Cardiac muscle cell (in vitro differentiated cells and primary cell): Measurements from ENCODE around the gene BAIAP2. TPM values are rescaled to one million over a fixed set of nuclear protein-coding genes. Genes with fewer than 3 reads are reported as not detected.

Experiments
- DNase-seq, 2 donors: peaks; one replicate each; pipeline versions ENCODE4 v3.0.0 to v3.0.0-alpha.2; 2010 to 2017; ENCODE audit warnings: low read depth in 1 of 2, low spot score in 1 of 2
- H3K27ac ChIP-seq: fragments of 200-600 bp; sonication (generic); 2 replicates; pipeline ENCODE4 v1.5.1; 2016
- H3K27me3 ChIP-seq: fragments of 200-600 bp; sonication (generic); 2 replicates; pipeline ENCODE4 v1.6.0; 2016; ENCODE audit warnings: control low read depth
- H3K36me3 ChIP-seq: fragments of 200-600 bp; sonication (generic); 2 replicates; pipeline ENCODE4 v1.5.1; 2016; ENCODE audit warnings: control low read depth
- H3K4me1 ChIP-seq: fragments of 200-600 bp; sonication (generic); 2 replicates; pipeline ENCODE4 v1.8.1; 2017; ENCODE audit warnings: low read depth, mild to moderate bottlenecking, mixed run types
- H3K4me3 ChIP-seq: fragments of 200-600 bp; sonication (generic); 2 replicates; pipeline ENCODE4 v1.5.1; 2016; ENCODE audit warnings: mild to moderate bottlenecking
- H3K9me3 ChIP-seq: fragments of 200-600 bp; sonication (generic); 2 replicates; pipeline ENCODE4 v1.5.1; 2017; ENCODE audit warnings: low read depth, mild to moderate bottlenecking, control low read depth
- polyA plus RNA-seq: library from polyadenylated mRNA; unstranded; fragments of >200 nt; fragmentation: Nextera tagmentation; extraction: Ambion mirVana; gene quantifications from 2 replicates; pipeline ENCODE4 v1.2.1, GENCODE V29; 2016
- total RNA-seq: library from RNA; depleted of rRNA; stranded (reverse); fragments of >200 nt; gene quantifications from 2 replicates; pipeline ENCODE4 v1.2.3, GENCODE V29; 2016
- TF ChIP-seq, protein P1 (sequence below): IDR thresholded peaks from 2 replicates; pipeline ENCODE4 v1.5.1; 2012; ENCODE audit warnings: low read depth, mild to moderate bottlenecking, low read length

BAIAP2 gene
- total and polyA plus RNA-seq, 2 experiments from 2014 or later, result 22.5 to 24.9 TPM

DNA sequence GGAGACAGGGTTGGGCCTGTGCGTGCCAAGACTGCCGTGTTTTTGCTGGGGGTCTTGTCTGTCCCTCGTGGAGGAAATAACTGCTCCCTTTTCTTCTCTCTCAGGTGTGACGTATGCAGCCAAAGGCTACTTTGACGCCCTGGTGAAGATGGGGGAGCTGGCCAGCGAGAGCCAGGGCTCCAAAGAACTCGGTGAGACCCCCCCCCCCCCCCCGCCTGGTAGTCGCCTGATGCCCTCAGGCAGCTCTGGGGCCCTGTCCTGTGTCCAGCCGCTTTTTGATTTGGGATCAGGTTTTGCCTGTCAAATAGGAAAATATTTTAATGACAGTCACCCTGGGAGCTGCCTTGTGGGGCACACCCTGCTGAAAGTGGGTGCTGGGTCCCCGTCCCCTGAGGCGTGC, 22.8 kb downstream of the BAIAP2 start:
- DNase-seq, result no peak
- Histone ChIP-seq H3K27ac (peak overlapping the region; percentile 75), H3K4me3 (no peak overlapping the region), H3K27me3 (no peaks in the 10 kb centered on the region), H3K4me1 (peaks cover 12% of the 10 kb centered on the region), H3K36me3 (no peaks in the 10 kb centered on the region), H3K9me3 (no peaks in the 10 kb centered on the region)
- TF ChIP-seq, protein P1, sequence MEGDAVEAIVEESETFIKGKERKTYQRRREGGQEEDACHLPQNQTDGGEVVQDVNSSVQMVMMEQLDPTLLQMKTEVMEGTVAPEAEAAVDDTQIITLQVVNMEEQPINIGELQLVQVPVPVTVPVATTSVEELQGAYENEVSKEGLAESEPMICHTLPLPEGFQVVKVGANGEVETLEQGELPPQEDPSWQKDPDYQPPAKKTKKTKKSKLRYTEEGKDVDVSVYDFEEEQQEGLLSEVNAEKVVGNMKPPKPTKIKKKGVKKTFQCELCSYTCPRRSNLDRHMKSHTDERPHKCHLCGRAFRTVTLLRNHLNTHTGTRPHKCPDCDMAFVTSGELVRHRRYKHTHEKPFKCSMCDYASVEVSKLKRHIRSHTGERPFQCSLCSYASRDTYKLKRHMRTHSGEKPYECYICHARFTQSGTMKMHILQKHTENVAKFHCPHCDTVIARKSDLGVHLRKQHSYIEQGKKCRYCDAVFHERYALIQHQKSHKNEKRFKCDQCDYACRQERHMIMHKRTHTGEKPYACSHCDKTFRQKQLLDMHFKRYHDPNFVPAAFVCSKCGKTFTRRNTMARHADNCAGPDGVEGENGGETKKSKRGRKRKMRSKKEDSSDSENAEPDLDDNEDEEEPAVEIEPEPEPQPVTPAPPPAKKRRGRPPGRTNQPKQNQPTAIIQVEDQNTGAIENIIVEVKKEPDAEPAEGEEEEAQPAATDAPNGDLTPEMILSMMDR, result no peak

DNA sequence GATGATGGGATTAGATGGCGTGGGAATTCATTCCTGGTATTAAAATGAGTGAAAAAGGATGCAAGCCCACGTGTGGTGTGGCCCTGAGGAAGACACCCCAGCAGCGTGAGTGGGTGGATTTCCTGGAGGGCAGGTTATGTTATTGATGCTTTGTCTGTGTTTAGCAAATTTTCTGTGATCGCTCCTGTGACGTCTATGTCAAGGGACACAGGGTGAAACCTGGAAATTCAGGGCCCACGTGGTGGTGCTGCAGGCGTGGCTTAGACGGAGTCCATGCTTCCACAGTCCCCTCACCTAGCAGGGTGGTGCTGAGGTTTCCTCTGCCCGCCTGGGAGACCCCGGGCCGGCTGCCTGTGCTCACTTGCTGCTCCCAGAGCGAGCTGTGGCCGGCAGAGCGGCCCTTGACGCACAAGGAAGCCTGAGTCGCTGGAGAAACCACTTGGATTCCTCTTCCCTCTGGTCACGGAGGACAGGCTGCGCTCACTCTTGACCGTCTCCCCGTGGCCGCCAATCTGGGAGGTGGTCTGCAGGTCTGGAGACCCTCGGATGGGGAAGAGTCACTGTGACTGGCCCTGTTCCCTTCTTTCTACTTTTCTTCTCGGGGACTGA, 23.4 kb downstream of the BAIAP2 start:
- Histone ChIP-seq H3K36me3 (no peaks in the 10 kb centered on the region), H3K27ac (no peak overlapping the region), H3K4me1 (peaks cover 12% of the 10 kb centered on the region), H3K9me3 (no peaks in the 10 kb centered on the region), H3K4me3 (no peak overlapping the region), H3K27me3 (no peaks in the 10 kb centered on the region)
- TF ChIP-seq, protein P1, result no peak
- no peak for DNase-seq

DNA sequence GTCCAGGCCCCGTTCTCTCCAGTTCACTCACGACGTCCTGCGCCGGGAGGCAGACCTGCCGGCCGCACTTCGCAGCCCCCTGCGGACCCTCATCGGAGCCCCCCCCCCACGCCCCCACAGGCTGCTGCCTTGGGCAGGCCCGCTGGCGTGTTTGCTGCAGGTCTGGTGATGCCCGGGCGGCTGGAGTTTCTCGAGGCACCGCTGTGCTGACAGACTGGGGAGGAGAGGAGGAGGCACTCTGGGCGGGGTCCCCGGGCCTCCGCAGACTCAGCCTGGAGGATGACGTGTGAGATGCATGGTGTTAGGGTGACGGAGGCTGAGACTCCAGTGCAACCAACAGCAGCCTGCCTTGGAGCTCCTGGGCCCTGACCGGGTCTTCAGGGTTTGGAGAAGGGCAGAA, 24.1 kb downstream of the BAIAP2 start:
- DNase-seq, result peak in 1 of 2 donors; percentile 26
- H3K4me3 ChIP-seq, result no peak overlapping the region
- no peaks in the 10 kb centered on the region for H3K36me3 ChIP-seq
- H3K27ac ChIP-seq, result no peak overlapping the region
- peaks cover 12% of the 10 kb centered on the region for H3K4me1 ChIP-seq
- TF ChIP-seq, protein P1, result no peak
- H3K9me3 ChIP-seq, result no peaks in the 10 kb centered on the region
- H3K27me3 ChIP-seq, result no peaks in the 10 kb centered on the region

DNA sequence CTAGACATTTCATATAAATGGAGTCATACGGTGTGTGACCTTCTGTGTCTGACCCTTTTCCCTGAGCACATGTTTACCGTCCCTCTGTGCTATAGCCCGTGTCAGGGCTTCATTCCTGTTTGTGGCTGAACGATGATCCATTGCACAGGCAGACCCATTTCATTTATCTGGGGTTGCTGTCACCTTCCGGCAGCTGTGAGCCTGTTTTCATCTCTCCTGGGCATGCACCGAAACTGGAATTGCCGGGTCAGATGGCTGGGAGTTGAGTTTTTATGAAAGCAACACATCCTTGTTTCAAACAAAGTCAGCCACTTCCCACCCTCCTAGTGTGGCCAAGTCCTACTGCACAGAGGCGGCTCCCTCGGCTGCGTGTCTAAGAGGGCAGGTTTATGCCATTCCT, 25.5 kb downstream of the BAIAP2 start:
- Histone ChIP-seq H3K27me3 (no peaks in the 10 kb centered on the region), H3K4me3 (no peak overlapping the region), H3K9me3 (no peaks in the 10 kb centered on the region), H3K36me3 (no peaks in the 10 kb centered on the region), H3K4me1 (peaks cover 15% of the 10 kb centered on the region), H3K27ac (no peak overlapping the region)
- no peak for DNase-seq
- TF ChIP-seq, protein P1, result no peak

DNA sequence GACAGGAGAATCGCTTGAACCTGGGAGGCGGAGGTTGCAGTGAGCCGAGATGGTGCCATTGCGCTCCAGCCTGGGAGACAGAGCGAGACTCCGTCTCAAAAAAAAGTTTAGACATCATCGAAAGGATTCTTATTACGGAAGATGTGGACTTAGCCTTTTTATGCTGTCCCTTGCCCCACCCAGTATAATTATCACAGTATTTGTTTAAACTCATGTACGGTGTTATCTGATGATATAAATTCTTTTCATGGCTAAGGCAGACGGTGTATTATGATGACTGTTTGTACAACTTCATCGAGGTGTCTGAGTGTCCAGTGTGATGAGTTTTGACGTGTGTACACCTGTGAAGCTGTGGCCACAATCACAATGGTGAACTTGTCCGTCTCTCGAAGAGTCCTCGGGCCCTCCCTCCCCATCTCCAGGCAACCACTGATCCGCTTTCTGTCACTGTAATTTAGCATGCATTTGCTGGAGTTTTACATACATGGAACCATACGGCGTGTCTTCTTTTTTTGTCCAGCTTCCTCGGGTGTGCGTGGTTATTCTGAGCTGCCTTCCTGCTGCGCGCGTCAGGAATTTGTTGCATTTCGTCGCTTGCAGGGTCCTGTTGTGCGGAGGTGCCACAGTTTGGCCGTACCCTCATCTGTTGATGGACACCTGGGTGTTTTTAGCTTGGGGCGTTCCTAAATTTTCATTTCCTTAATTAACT, 26.2 kb downstream of the BAIAP2 start:
- no peaks in the 10 kb centered on the region for H3K9me3 ChIP-seq
- peaks cover 15% of the 10 kb centered on the region for H3K4me1 ChIP-seq
- DNase-seq, result no peak
- no peak overlapping the region for H3K4me3 ChIP-seq
- no peak overlapping the region for H3K27ac ChIP-seq
- H3K36me3 ChIP-seq, result no peaks in the 10 kb centered on the region
- H3K27me3 ChIP-seq, result no peaks in the 10 kb centered on the region
- TF ChIP-seq, protein P1, result no peak
